ENCODE results near the gene SPATA16. TPM values are rescaled to one million over a fixed set of nuclear protein-coding genes. Genes with fewer than 3 reads are reported as not detected.

Gene SPATA16
- total RNA-seq, 1 donor from 2014 or later = not detected

DNA sequence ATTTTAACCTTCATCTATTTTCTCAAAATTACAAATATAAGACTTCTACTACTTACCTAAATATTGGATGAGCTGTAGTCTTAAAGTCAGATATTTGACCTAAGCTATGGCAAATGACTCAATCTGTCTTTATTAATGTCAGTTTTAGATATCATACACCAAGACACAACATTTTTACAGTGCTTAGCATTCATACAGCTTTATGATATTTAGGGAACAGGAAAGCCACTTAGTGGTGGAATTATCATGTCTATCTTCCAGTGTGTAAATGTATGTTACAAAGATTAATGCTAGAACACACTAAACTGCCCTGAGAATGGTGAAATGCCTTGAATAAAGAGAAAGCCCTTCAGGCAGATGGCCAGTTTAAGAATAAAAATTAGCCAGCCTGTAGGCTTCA, 135.0 kb downstream of the SPATA16 start:
- peaks cover 5% of the 10 kb centered on the region for H3K27me3 Mint-ChIP-seq (ENCODE audit: low read depth)
- no peaks in the 10 kb centered on the region for H3K4me1 Mint-ChIP-seq (ENCODE audit: low read depth)
- no peak overlapping the region for H3K27ac Mint-ChIP-seq (ENCODE audit: unreplicated experiment)
- H3K4me3 Mint-ChIP-seq (ENCODE audit: unreplicated experiment) = no peak overlapping the region
- H3K9me3 Mint-ChIP-seq (ENCODE audit: low read depth) = no peaks in the 10 kb centered on the region
- H3K36me3 Mint-ChIP-seq (ENCODE audit: low read depth) = no peaks in the 10 kb centered on the region
- TF ChIP-seq, protein P1, sequence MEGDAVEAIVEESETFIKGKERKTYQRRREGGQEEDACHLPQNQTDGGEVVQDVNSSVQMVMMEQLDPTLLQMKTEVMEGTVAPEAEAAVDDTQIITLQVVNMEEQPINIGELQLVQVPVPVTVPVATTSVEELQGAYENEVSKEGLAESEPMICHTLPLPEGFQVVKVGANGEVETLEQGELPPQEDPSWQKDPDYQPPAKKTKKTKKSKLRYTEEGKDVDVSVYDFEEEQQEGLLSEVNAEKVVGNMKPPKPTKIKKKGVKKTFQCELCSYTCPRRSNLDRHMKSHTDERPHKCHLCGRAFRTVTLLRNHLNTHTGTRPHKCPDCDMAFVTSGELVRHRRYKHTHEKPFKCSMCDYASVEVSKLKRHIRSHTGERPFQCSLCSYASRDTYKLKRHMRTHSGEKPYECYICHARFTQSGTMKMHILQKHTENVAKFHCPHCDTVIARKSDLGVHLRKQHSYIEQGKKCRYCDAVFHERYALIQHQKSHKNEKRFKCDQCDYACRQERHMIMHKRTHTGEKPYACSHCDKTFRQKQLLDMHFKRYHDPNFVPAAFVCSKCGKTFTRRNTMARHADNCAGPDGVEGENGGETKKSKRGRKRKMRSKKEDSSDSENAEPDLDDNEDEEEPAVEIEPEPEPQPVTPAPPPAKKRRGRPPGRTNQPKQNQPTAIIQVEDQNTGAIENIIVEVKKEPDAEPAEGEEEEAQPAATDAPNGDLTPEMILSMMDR (IDR thresholded peaks at IDR 0.05) = no peak
- DNase-seq (ENCODE audit: low spot score) = no peak

DNA sequence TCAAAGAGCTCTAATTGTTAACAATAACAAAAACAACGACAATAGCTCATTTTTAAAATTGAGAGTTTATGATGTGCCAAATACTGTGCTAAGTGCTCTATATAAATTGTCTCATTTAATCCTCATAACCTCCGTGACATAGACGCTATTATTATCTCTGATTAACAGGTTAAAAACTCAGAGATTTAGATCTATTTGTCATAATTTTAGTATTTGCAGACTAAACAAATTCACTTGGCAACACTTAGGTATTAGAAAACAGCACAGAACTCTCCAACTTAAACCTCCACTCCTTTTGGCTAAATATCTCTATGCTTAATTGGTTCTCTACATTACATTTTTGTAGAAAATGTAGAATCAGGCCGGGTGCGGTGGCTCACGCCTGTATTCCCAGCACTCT, 136.4 kb downstream of the SPATA16 start:
- DNase-seq (ENCODE audit: low spot score) = no peak
- Mint-ChIP-seq H3K27me3 (ENCODE audit: low read depth) (peaks cover 8% of the 10 kb centered on the region), H3K36me3 (ENCODE audit: low read depth) (peaks cover 2% of the 10 kb centered on the region), H3K27ac (ENCODE audit: unreplicated experiment) (no peak overlapping the region), H3K9me3 (ENCODE audit: low read depth) (peaks cover 7% of the 10 kb centered on the region), H3K4me3 (ENCODE audit: unreplicated experiment) (no peak overlapping the region), H3K4me1 (ENCODE audit: low read depth) (no peaks in the 10 kb centered on the region)
- TF ChIP-seq, protein P1 (IDR thresholded peaks at IDR 0.05) = no peak

DNA sequence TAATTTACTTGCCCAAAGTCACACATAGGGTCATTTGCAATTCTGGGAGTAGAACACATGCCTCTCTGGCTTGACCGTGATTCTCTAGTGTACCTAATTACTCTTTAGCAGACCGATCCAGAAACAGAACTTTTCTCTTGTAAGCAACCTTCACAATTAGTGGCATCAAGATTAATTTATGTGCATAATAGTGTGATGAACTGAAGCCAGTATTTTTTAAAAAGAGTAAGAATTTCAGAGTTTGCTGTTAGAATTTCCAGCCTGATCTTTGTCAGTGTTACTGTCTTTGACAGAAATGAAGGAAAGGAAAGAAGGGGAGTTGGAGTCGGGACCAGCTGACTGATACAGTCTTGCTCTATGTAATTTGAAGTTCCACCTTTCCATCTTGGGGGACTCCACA, 137.1 kb downstream of the SPATA16 start:
- H3K27me3 Mint-ChIP-seq (ENCODE audit: low read depth) = peaks cover 8% of the 10 kb centered on the region
- H3K9me3 Mint-ChIP-seq (ENCODE audit: low read depth) = peaks cover 7% of the 10 kb centered on the region
- no peaks in the 10 kb centered on the region for H3K4me1 Mint-ChIP-seq (ENCODE audit: low read depth)
- DNase-seq (ENCODE audit: low spot score) = no peak
- H3K27ac Mint-ChIP-seq (ENCODE audit: unreplicated experiment) = no peak overlapping the region
- TF ChIP-seq, protein P1 (IDR thresholded peaks at IDR 0.05) = no peak
- no peak overlapping the region for H3K4me3 Mint-ChIP-seq (ENCODE audit: unreplicated experiment)
- peaks cover 2% of the 10 kb centered on the region for H3K36me3 Mint-ChIP-seq (ENCODE audit: low read depth)

DNA sequence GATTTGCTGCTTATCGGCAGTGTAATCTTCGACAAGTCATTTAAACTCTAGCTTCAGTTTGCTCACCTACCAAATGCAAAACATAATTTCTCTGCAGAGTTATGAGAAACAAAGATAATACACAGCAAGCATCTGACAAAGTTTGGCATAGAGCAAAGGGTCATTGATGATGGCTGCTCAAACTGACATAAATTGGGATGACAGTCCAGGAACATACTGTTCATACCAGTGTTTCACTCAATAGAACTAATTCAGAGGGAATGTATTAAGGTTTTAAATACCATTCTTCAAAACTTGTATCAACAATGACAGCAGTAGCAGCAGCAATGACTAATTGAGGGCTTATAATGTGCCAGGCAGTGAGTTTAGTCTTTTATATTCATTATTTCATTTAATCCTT, 137.6 kb downstream of the SPATA16 start:
- Mint-ChIP-seq H3K9me3 (ENCODE audit: low read depth) (peaks cover 7% of the 10 kb centered on the region), H3K4me3 (ENCODE audit: unreplicated experiment) (no peak overlapping the region), H3K27ac (ENCODE audit: unreplicated experiment) (no peak overlapping the region), H3K36me3 (ENCODE audit: low read depth) (peaks cover 2% of the 10 kb centered on the region), H3K27me3 (ENCODE audit: low read depth) (peaks cover 8% of the 10 kb centered on the region), H3K4me1 (ENCODE audit: low read depth) (no peaks in the 10 kb centered on the region)
- no peak for DNase-seq (ENCODE audit: low spot score)
- TF ChIP-seq, protein P1 (IDR thresholded peaks at IDR 0.05) = no peak

DNA sequence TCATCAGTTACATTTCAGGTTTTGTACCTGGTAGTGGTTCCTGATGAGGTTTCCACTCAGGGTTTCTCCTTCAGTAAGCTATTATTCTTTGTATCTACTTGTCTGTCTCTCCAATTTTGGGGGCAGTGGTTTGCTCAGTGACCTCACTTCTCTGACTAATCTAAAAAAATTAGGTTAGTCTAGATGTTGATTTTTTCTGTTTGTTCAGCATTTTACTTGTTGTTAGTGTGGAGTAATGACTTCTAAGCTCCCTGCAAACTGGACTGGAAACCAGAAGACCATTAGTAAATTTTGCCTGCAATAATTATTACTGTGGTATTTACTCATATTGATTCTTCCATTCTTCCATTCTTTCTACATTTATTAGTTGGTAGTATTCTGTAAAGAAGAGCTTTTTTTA, 139.4 kb downstream of the SPATA16 start:
- Mint-ChIP-seq H3K4me1 (ENCODE audit: low read depth) (no peaks in the 10 kb centered on the region), H3K9me3 (ENCODE audit: low read depth) (peaks cover 7% of the 10 kb centered on the region), H3K36me3 (ENCODE audit: low read depth) (peaks cover 2% of the 10 kb centered on the region), H3K27me3 (ENCODE audit: low read depth) (peaks cover 6% of the 10 kb centered on the region), H3K27ac (ENCODE audit: unreplicated experiment) (no peak overlapping the region), H3K4me3 (ENCODE audit: unreplicated experiment) (no peak overlapping the region)
- TF ChIP-seq, protein P1 (IDR thresholded peaks at IDR 0.05) = no peak
- no peak for DNase-seq (ENCODE audit: low spot score)

Measured in chondrocyte (in vitro differentiated cells).